ENCODE measurements around the gene COLQ.
A peak's percentile ranks its signal among the peaks of the same experiment; 100 is the strongest.
"Not testable (repeated sequence)": the region's sequence is repeated elsewhere in the genome, so short reads cannot be mapped to it uniquely, and the experiment has no call there.

COLQ gene

DNA sequence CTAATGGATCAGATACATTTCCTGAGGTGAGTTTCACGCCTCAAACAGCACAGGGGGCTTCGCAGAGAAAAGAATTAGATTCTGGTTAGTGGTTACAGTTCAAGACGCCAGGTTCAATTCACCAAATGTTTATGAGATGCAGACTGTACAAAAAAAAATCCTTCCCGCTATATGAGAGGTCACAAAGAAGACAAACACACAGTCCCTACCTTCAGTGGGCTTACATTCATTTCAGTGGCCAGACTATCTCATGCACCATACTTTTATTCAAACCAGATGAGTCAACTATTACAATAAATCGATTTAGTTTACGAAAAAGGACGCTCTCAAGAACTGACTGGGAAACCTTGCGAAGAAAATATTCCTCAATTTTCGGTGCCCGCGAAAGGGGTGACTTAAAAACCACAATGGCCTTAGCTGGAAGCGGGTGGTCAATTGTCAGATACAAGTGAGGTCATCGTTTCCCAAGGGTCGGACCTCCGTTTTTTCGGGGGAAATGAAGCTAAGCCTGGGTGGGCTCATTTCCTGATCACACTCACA, 94.9 kb downstream of the COLQ start:
- no peak for DNase-seq

DNA sequence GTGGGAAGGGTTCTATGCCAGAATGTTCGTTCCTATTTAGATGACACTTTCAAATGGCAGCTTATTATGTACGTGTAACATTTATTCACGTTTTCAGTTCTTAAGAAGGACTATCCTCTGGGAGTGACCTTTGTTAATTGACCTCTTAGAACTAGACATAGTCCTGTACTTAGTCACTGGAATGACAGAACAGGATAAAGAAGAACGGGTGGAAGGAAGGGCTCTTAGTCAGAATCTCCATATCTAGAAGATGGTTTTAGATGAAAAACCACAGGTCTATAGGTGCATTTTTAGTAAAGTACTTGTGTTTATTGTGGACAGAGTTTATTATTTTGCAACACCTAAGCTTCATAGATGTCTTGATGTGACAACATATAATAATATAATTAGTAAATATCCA, 100.6 kb downstream of the COLQ start:
- DNase-seq = no peak

DNA sequence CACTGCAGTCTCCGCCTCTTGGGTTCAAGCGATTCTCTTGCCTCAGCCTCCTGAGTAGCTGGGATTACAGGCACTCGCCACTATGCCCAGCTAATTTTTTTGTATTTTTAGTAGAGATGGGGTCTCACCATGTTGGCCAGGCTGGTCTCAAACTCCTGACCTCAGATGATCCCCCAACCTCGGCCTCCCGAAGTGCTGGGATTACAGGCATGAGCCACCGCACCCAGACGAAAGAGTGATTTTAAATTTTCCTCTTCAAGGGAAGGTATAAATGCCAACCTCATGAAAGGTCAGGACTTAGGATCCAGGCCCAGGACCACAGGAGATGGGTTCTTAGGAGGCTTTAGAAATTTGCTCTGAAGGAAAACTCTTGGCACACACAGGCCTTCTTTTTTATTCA, 110.5 kb downstream of the COLQ start:
- DNase-seq = not testable (repeated sequence)

DNA sequence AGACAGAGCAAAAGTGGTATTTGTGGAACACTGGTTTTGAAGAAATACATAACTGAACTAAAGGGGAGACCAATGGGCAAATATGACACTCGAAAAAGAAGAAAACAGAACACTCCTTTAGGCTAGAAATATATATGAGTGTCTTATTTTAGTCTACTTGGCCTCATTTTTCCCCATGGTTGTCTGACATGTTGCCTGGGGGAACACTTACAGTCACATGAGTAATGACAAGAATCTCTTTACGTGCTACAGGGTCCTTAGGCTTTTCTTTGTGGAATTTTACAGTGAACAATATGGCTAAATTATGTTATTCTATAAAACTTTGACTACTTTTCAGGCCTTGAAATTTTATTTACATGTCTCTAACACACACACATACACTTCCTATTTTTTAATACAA, 111.7 kb downstream of the COLQ start:
- DNase-seq = no peak

DNA sequence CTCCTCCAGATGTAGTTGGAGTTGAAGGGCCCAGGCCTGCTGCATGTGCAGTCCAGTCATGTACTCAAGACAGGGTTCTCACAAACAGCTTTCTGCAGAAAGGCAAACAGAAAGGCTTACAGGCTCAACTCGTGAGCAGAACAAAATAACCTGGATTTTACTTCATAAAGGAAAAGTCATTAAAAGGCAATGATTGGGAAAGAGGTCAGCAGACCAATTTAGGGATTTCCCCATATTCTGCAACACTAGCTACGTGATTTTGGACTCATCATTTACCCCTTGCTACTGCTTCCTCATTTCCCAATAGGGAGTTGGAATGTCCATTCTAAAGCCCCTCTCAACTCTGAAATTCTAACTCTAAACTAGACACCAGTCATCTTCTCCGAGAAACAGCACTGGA, 112.3 kb downstream of the COLQ start:
- no peak for DNase-seq

DNA sequence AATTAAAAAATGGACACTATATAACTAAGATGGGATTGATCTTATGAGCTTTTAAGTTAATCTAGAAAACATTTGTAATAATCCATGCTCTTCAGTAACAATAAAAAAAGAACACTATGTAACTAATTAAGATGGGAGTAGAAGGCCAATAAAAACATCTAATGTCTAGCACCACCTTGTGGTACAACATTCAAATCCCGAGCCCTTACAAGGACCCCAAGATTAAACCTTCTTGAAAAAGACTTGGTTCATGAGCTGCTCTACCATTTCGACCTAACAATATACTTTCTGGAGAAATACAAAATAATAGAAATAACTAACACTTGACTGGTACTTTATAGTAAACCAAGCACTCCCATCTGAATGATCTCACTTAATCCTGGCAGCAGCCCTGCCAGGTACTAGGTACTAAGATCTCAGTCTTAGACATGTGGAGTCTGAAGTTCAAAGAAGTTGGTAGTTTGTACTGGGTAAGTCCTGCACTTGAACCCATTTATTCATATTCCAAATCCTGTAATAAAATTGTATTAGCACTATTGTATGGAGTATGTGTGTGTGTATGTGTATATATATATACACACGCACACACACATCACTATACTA, 116.0 kb downstream of the COLQ start:
- peak in 2 of 5 experiments; percentile 20 to 69 for DNase-seq

DNA sequence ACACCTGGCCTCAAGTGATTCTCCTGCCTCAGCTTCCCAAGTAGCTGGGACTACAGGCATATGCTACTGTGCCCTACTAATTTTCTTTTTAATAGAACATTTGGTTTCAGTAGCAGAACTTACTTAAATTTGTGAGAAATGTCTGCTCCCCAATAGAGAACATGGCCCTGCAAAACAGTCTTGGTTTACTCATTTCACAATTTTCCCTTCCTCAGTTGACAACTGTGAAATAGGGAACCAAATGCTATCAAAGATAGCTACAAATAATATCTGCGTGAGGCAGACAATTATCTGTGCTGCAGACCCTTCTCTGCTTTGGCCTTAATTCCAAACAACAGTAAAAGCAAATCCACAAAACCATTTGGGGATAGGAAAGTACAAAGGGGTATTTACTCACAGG, 116.7 kb downstream of the COLQ start:
- DNase-seq = no peak

DNA sequence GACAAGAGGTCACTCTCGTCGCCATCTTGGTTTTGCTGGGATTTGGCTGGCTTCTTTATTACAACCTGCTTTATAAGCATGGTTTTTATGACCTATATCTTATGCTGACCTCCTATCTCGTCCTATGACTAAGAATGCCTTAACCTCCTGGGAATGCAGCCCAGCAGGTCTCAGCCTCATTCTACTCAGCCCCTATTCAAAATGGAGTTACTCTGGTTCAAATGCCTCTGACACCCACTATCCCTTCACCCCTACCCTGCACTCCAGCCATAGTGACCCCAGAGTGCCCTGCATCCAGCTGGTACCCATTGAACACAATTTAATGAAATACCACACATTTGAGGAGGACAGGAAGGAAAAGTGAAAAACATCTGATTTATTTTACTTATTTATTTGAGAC, 117.5 kb downstream of the COLQ start:
- DNase-seq = no peak

DNA sequence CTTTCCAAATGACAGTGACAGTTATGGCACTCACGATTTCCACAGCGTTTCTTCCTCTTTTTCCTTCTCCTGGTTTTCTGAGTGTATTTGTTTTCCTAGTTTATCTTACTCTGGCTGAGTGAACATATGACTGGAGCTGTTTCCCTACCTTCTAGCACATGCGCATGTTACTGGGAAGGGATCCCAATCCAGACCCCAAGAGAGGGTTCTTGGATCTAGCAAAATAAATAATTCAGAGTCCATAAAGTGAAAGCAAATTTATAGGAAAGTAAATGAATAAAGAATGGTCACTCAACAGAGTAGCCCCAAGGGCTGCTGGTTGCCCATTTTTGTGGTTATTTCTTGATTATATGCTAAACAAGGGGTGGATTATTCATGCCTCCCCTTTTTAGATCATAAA, 118.0 kb downstream of the COLQ start:
- DNase-seq = no peak

DNA sequence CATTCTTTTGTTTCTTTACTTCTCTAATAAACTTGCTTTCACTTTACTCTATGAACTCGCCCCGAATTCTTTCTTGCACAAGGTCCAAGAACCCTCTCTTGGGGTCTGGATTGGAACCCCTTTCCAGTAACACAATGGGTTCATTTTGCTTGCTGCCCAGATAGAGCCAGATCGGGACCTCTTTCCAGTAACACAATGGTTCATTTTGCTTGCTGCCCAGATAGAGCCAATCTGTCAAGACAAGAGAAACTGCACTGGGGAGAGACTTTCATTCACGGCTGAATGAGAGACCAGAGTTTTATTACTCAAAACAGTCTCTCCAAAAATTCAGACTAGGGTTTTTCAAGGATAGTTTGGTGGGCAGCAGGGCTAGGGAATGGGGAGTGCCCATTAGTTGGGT, 119.6 kb downstream of the COLQ start:
- DNase-seq = no peak

Data from T-helper 2 cell (primary cell).